ENCODE measurements around the gene THEM4. TPM values are rescaled to one million over a fixed set of nuclear protein-coding genes. Genes with fewer than 3 reads are reported as not detected.

Gene THEM4
- total and polyA plus RNA-seq, 10 donors: 10.1 to 46.3 (median 15.5) TPM

DNA sequence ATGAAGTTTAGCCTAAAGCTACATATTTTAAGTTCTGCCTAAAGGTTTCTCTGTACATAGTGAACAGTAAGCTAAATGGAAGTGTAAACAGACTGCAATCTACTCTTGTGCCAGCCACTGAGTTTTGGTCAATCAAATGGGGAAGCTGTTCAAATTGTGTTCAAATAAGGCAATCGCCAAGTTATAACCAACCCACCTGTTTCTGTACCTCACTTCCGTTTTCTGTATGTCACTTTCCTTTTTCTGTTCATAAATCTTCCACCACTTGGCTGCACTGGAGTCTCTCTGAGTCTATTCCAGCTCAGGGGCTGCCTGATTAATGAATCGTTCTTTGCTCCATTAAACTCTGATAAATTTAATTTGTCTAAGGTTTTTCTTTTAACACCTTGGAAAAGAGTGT is 10.8 kb upstream of the THEM4 start:
- no peak overlapping the region for H3K4me3 ChIP-seq
- no peaks in the 10 kb centered on the region for H3K27me3 ChIP-seq (replicated peaks in 1 of 7)
- H3K9me3 ChIP-seq: no peaks in the 10 kb centered on the region
- H3K36me3 ChIP-seq: no peaks in the 10 kb centered on the region
- DNase-seq: no peak
- intact Hi-C loops (cut with DNase I; ENCODE audit: low total_unique reads): no loop called here
- peak overlapping the region in 5 of 8 donors; percentile 9 to 63 (median 24) for H3K27ac ChIP-seq
- TF ChIP-seq CTCF (IDR thresholded peaks at IDR 0.05 in 8 of 11, conservative IDR thresholded peaks at IDR 0.05 in 3 of 11): no peak
- no peak for TF ChIP-seq POLR2A (IDR thresholded peaks at IDR 0.05)
- TF ChIP-seq POLR2AphosphoS5 (IDR thresholded peaks at IDR 0.05): no peak
- peaks cover 0 to 28% (median 7%) of the 10 kb centered on the region in 6 donors for H3K4me1 ChIP-seq
- 22 to 42% (median 31%) methylated on average over 3 of the region's 3 CpGs for WGBS, 5 donors

DNA sequence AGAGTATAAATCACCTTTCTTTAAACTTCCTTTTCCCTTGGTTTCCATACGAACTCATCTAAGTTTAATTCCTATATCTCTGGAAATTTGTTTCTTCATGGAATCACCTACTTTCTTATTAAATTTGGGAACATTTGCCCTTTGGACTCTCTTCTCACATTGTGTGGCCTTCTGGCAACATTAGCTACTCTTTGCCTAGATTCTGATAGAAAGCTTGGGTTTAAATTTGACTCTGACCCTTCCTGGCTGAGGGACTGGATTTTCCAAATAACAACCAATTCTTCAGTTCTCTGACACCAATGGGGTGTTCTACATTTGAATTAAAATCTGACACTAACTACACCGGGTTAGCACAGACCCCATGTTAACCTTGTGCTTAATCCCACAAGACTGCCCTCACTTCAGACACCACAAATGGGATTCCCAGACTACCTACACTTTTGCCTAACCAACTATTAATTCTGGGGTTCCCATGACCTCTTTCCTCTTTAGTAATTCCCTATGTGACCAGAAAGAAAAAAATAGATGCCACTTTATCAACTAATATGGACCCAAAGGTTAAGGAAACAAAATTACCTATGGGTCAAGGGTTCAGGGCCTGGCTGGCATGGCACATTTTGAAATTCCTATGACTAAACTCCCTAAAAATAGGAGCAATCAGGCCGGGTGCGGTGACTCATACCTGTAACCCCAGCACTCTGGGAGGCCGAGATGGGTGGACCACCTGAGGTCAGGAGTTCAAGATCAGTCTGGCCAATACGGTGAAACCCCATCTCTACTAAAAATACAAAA is 9.7 kb upstream of the THEM4 start:
- H3K27me3 ChIP-seq (replicated peaks in 1 of 7): no peaks in the 10 kb centered on the region
- peaks cover 0 to 25% (median 7%) of the 10 kb centered on the region in 6 donors for H3K4me1 ChIP-seq
- TF ChIP-seq POLR2A (IDR thresholded peaks at IDR 0.05) (no peak), CTCF (IDR thresholded peaks at IDR 0.05 in 8 of 11, conservative IDR thresholded peaks at IDR 0.05 in 3 of 11) (no peak), POLR2AphosphoS5 (IDR thresholded peaks at IDR 0.05) (no peak)
- no peak overlapping the region for H3K4me3 ChIP-seq
- WGBS, 5 donors: 65 to 80% (median 72%) methylated on average over 6 of the region's 6 CpGs
- intact Hi-C loops (cut with DNase I; ENCODE audit: low total_unique reads): no loop called here
- no peak overlapping the region for H3K27ac ChIP-seq
- DNase-seq: no peak
- H3K36me3 ChIP-seq: no peaks in the 10 kb centered on the region
- no peaks in the 10 kb centered on the region for H3K9me3 ChIP-seq

DNA sequence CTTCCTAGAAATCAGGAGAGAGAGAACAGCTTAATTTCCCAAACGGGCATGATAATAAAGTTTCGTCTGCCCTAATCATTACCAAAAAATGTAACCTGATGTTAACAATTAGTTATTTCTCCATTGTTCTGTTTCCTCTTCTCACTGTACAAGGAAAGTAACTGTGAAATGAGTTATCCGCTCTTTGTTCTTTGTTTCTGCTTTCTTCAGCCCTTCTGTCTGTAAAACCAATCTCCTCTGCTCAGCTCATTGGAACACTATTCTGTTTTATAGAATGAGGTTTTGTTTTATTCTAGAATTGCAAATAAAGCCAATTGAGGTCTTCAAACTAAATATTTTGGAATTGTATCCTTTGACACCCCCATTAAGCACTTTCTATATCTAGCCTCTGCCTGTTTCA is 8.8 kb upstream of the THEM4 start:
- no peak overlapping the region for H3K27ac ChIP-seq
- no peak for DNase-seq

More for the DNA sequence above, 8.8 kb upstream of the THEM4 start:
- TF ChIP-seq POLR2AphosphoS5 (IDR thresholded peaks at IDR 0.05): no peak
- no peak for TF ChIP-seq CTCF (IDR thresholded peaks at IDR 0.05 in 8 of 11, conservative IDR thresholded peaks at IDR 0.05 in 3 of 11)
- TF ChIP-seq POLR2A (IDR thresholded peaks at IDR 0.05): no peak
- Histone ChIP-seq H3K4me3 (no peak overlapping the region), H3K27me3 (replicated peaks in 1 of 7) (no peaks in the 10 kb centered on the region), H3K36me3 (no peaks in the 10 kb centered on the region), H3K9me3 (no peaks in the 10 kb centered on the region), H3K4me1 (peaks cover 0 to 25% (median 7%) of the 10 kb centered on the region in 6 donors)
- intact Hi-C loops (cut with DNase I; ENCODE audit: low total_unique reads): no loop called here
- 67 to 88% (median 80%) methylated on average over 3 of the region's 3 CpGs for WGBS, 5 donors
